Esophagus muscularis mucosa (tissue), 4 donors: ENCODE measurements around the gene PAXX.

Experiments used
- CTCF ChIP-seq, 3 experiments: fragments of 200-600 bp in 2 of 3; fragments of 450-650 bp in 1 of 3; sonication (generic) in 2 of 3; IDR thresholded peaks; one replicate each; pipeline ENCODE4 v1.5.1; 2017 to 2019; ENCODE audit warnings: antibody characterized with exemption in 3 of 3, mild to moderate bottlenecking in 2 of 3, moderate library complexity in 1 of 3
- EP300 ChIP-seq: sonication (generic); formaldehyde crosslinking; IDR thresholded peaks from one replicate; pipeline ENCODE4 v1.6.1; 2017; ENCODE audit warnings: antibody characterized with exemption
- POLR2A ChIP-seq: fragments of 450-650 bp; IDR thresholded peaks from one replicate; pipeline ENCODE4 v1.6.1; 2017; ENCODE audit warnings: antibody characterized with exemption, moderate library complexity, mild to moderate bottlenecking, low read depth

DNA sequence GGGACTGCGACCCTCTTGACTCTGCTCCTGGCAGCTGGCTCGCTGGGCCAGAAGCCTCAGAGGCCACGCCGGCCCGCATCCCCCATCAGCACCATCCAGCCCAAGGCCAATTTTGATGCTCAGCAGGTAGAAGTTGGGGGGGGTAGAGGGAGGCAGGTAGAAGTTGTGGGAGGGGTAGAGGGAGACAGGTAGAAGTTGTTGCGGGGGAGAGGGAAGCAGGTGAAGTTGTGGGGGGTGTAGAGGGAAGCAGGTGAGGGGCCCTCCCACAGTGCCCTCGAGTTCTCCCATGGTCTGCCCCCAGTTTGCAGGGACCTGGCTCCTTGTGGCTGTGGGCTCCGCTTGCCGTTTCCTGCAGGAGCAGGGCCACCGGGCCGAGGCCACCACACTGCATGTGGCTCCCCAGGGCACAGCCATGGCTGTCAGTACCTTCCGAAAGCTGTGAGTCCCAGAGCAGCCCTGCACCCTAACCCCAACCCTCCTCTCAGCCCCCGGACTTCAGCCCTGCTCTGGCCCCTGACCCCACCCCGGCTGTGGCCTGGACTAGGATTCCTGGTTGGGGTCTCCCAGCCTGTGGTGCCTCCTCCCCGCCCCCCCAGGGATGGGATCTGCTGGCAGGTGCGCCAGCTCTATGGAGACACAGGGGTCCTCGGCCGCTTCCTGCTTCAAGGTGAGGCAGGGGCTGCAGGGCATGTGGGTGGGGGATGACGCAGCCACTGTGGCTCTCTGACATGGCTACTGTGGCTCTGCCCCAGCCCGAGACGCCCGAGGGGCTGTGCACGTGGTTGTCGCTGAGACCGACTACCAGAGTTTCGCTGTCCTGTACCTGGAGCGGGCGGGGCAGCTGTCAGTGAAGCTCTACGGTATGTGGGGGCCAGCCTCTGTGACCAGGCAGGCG is 46.6 kb upstream of the PAXX start:
- TF ChIP-seq EP300, result no peak
- no peak for TF ChIP-seq POLR2A
- no peak for TF ChIP-seq CTCF (IDR thresholded peaks at IDR 0.05)
